GM19372 (cell line): ENCODE measurements around the gene SPTLC1.
"Not testable (repeated sequence)": the region's sequence is repeated elsewhere in the genome, so short reads cannot be mapped to it uniquely, and the experiment has no call there.

Source experiments
- ATAC-seq: cut with Tn5 transposase; IDR thresholded peaks from one replicate; pipeline ENCODE4 v1.9.1; 2021; ENCODE audit warnings: mild to moderate bottlenecking, low read depth, moderate library complexity; ENCODE audit not compliant: unreplicated experiment

Gene SPTLC1

GRCh38 chr9:92141144-92142129 lies 26.2 kb upstream of the SPTLC1 start:
- no peak for ATAC-seq

DNA sequence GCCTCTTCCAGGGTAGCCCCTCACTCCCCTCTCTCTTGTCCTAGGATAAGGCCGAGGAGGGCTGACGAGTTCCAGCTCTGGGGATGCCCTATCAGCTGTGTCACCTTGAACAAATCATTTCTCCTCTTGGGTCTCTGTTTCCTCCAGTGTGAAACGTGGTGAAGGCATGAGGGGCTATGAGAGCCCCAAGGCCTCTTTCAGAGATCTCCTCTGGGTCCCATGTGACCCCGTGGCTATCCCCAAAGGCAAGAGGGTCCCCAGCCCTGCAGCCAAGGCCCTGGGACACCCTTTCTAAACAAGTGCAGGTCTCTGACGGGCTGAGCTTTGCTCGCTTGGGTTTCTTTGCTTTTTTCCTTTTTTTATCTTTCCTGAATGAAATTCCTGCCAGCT lies 25.5 kb upstream of the SPTLC1 start:
- ATAC-seq: no peak

GRCh38 chr9:92140074-92140753 lies 25.0 kb upstream of the SPTLC1 start:
- no peak for ATAC-seq

GRCh38 chr9:92138960-92139540 lies 23.8 kb upstream of the SPTLC1 start:
- not testable (repeated sequence) for ATAC-seq

DNA sequence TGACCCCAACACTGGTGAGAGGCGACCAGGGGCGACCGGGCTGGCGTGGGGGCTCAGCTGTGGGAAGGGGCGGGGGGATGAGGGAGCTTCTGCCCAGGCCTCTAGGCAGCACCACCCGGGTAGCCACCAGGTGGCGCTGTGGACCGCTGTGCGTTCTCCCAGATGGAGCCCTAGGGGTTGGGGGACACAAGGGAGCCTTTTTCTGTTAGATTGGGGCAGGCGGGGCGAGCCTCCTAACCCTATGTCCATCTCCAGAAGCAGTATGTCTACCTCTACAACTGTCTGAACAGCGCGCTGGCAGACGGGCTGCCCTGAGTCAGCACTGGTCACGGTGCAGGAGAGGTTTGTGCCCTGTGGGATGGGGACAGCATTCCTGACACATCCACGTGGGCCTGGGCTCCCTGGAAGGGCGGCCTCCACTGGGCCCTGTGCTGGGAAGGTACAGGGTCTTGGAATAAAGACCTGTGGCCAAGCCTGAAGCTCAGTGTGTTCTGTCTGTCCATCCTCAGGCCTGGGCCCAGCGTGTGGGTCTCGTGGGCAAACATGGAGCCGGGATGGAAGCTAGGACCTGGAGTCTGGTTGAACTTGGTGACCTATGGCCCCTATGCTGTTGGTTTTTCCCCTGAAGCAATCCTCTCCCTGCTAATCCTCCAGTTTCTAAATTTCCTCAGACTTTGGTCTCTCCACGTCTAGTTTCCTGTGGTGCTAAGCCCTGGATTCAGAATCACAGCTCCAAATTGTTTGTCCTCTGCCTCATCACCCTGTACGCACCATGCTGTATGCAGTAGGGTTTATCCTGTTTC lies 23.1 kb upstream of the SPTLC1 start:
- ATAC-seq: no peak

GRCh38 chr9:92136184-92136858 lies 21.1 kb upstream of the SPTLC1 start:
- no peak for ATAC-seq

GRCh38 chr9:92135576-92135975 lies 20.4 kb upstream of the SPTLC1 start:
- ATAC-seq: no peak

DNA sequence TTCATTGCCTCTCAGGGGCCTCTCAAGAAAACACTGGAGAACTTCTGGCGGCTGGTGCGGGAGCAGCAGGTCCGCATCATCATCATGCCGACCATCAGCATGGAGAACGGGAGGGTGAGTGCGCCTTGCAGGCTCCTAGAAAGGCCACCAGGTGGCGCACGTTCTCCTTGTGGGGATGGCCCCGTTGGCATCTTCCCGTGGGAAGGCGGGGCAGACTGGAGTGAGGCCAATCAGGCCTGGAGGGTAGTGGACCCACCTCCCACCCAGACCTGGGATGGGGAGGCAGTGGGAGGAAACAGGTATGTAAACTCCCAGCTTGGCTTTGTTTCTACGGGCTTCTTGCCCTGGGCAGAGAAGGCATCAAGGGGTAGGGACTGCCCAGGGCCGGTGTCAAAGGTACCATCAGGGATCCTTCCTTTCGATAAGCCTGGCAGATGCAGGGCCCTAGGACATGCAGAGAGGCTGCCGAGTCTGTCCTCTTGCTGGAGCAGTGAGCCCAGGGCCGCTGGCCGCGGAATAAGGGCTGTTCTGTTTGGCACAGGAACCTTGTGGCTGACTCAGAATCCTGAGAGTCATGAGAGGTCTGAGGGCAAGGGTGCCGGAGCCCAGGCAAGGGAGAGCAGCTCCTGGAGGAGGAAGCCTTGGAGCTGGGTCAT lies 18.9 kb upstream of the SPTLC1 start:
- ATAC-seq: no peak

DNA sequence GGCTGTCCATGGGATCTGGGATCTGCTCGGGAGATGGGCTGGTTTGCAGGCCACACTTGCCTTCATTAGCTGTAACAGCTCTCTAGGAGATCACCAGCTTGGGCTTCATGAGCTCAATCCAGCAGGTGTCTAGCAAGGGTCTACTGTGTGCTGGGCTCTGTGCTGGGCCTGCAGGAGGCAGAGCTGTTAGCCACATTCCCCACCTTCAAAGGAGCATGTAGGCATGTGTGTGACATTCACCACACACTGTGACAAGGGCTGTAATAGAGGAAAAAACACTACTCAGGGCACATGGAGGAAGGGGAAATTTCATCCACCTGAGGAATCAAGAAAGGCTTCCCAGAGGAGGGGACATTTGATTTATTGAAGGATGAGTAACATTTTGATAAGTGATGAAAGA lies 17.7 kb upstream of the SPTLC1 start:
- ATAC-seq: not testable (repeated sequence)

DNA sequence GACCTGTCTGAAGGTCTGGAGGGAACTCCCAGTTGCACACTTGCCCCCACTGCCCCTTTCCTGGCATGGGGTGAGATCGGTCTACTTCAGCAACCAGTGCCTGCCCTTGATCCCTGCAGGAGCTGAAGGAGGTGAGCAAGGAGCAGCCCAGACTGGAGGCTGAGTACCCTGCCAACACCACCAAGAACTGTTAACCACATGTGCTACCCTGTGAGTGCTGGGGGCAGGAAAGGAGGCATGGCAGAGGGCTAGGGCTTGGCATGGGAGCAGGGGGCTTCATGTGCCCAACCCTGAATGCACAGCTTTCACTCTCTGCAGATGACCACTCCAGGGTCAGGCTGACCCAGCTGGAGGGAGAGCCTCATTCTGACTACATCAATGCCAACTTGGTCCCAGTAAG lies 17.3 kb upstream of the SPTLC1 start:
- no peak for ATAC-seq

DNA sequence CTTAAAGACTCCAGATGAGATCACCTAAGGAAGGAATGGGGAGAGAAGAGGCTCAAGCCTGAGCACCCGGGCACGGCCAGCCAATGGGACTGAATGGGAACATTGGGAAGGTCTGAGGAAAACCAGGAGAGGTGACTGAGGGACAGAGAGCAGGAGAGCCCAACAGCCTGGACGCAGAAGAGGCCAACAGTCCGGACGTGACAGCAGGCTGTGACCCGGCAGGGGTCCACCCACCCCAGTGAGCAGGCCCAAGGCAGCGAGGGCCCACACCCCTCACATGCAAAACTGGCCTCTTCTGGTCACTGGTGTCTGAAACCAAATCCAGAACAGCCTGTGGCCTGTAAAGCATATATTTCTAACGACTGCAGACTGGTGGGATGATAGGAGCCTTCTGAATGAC lies 7.6 kb upstream of the SPTLC1 start:
- no peak for ATAC-seq

- ATAC-seq: no peak
These were observed 6.8 kb upstream of the SPTLC1 start for GRCh38 chr9:92122061-92122460.

GRCh38 chr9:92121265-92121664 lies 6.1 kb upstream of the SPTLC1 start:
- no peak for ATAC-seq

DNA sequence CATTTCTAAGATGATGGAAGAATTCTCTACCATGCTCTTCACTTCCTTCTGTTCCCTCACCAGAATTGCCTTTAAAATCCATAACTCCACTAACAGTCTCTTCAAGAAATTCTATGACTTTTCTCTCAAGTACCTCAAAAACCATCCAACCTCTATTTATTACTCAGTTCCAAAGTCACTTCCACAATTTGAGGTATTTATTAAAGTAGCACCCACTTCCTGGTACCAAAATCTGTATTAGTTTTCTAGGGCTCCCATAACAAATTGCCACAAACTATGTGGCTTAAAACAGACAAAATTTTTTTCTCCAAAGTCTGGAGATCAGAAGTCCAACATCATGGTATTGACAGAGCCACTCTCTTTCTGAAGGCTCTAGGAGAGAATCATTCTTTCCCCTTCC lies 4.9 kb upstream of the SPTLC1 start:
- ATAC-seq: no peak

GRCh38 chr9:92119586-92119985 lies 4.4 kb upstream of the SPTLC1 start:
- ATAC-seq: no peak

GRCh38 chr9:92108122-92108521 lies 7.1 kb downstream of the SPTLC1 start:
- no peak for ATAC-seq

DNA sequence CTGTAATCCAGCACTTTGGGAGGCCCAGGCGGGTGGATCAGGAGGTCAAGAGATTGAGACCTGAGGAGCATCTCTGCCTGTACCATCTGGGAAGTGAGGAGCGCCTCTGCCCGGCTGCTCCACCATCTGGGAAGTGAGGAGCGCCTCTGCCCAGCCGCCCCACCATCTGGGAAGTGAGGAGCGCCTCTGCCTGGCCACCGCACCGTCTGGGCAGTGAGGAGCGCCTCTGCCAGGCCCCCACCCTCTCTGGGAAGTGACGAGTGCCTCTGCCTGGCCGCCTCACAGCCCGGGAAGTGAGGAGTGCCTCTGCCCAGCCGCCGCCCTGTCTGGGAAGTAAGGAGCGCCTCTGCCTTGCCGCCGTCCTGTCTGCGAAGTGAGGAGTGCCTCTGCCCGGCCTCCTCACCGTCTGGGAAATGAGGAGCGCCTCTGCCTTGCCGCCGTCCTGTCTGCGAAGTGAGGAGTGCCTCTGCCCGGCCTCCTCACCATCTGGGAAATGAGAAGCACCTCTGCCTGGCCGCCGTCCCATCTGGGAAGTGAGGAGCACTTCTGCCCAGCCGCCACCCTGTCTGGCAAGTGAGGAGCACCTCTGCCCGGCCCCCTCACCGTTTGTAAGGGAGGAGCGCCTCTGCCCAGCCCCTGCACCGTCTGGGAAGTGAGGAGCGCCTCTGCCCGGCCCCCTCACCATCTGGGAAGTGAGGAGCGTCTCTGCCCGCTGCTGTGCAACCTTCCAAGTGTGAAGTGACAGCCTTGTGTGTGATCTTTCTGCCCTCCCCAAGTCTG lies 9.6 kb downstream of the SPTLC1 start:
- ATAC-seq: not testable (repeated sequence)

- ATAC-seq: not testable (repeated sequence)
These were observed 11.6 kb downstream of the SPTLC1 start for GRCh38 chr9:92103601-92104000.
